Activated CD8-positive, alpha-beta memory T cell treated with anti-CD3 and anti-CD28 coated beads, Interleukin-2, amount 50 U/mL, for 24 hours (primary cell): ENCODE measurements around the gene PLOD1.

Experiments used
- DNase-seq: peaks from one replicate; pipeline ENCODE4 v3.0.0-alpha.2; 2020; ENCODE audit errors: extremely low read depth

Gene PLOD1

DNA sequence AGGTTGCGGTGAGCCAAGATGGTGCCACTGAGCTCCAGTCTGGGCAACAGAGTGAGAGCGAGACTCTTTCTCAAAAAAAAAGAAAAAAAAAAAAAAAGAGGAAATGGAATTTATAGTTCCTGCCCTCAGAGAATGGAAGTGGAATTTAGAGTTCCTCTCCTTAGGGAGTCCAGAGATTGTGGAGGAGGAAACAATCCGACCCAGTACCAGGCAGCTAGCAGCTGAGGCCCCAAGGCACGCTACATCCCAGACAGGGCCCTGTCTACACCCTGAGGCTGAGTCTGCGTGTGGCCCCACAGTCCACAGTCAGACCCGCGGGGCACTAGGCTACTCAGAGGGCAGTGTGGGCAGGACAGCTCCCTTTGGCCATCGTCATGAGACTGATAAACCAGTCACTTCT, 43.8 kb downstream of the PLOD1 start:
- no peak for DNase-seq

DNA sequence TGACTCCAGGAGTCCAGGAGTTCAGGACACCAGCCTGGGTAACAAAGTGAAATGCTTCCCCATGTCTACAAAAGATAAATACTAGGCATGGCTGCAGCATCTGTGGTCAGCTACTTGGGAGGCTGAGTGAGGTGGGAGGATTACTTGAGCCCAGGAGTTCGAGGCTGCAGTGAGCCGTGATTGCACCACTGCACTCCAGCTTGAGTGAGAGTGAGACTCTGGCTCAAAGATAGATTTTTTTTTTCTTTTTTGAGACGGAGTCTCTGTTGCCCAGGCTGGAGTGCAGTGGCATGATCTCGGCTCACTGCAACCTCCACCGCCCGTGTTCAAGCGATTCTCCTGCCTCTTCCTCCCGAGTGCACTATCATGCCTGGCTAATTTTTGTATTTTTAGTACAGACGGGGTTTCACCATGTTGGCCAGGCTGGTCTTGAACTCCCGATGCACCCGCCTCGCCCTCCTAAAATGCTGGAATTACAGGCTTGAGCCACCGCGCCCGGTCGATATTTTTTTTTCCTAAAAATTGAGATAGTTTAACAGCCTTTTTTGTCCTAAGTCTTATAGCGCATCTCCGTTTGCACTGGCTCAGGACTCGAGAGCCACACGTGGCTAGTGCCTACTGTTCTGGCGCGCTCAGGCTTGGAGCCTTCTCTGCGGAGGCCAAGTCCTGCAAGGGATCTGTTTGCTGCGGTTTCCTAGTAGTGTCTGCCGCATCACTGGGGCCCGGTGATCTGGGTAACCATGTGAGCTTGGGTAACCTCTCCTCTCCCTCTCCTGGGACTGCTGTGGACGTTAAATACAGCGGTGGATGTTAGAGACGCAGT, 44.7 kb downstream of the PLOD1 start:
- no peak for DNase-seq

DNA sequence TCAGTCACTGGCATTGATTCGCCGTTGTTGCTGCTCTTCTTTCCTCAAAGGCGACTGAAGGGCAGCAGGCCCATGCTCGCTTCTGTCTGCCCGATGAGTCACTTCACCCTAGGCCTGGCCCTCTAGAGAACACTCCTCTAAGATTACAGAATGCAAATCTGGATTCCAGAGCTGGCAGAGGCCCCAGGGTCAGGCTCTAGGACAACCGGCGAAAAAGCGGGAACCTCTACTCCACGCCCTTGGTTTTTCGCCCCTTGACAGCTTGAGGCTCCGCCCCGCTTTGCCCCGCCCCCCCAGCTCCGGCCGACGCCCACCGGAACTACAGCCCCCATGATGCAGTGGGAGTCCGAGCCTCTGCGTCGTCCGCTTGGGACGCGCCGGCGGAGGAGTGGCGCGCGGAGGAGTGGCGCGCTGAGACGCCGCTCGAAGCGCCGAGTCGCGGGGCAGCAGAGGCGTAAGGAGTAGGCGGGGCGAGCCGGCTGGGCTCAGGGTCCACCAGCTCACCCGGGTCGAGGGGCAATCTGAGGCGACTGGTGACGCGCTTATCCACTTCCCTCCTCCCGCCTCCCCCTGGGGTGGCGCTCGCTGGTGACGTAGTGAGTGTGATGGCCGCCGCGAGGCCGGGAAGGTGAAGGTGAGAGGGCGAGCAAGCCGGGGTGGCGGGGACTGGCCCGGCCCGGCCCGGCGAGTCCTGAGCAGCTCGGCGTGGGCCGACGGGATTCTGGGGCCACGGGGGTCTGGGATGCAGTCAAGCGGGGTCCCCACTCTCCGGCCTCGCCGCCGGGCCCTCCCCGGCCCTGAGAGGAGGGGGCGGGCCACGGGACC, 45.5 kb downstream of the PLOD1 start, which contains the start of gene MFN2:
Gene MFN2, plus strand, starts transcription at position 594 of the 825 bp plus-strand sequence. CDS start 8,725 bp downstream, outside the sequence.
- peak; percentile 82 for DNase-seq

DNA sequence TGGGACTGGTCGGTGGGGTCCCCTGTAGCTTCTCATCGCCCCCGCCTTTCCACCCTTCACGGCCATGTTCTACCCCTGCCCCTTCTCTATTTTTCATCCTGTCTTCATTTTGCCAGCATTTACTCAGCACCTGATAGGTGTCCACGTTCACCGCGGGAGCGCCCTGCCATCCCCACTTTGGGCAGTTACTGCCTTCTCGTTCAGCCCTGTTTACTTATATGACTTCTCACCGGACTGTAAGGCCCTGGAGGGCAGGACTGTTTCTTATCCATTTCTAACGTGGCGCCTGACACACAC, 46.1 kb downstream of the PLOD1 start:
- DNase-seq, result no peak

GRCh38 chr1:11981378-11982009, 47.0 kb downstream of the PLOD1 start:
- DNase-seq, result no peak

DNA sequence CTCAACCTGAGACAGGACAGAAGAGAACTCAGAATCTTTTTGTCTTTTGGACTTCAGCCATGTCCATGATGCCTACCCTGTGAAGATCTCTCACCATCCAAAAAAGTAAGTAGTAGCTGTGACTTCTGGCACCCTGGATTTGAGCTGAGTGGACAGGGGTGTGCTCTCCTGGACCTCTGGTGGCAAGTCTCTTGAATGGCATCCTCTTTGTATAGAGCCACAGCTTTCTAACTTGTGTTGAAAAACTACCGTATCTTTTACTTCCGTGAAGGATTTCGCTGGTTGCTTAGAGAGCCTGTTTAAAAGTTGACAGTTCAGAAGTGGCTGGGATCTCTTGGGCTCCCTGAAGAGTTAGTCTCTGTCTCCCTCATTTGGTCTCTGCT, 47.5 kb downstream of the PLOD1 start:
- DNase-seq, result no peak

DNA sequence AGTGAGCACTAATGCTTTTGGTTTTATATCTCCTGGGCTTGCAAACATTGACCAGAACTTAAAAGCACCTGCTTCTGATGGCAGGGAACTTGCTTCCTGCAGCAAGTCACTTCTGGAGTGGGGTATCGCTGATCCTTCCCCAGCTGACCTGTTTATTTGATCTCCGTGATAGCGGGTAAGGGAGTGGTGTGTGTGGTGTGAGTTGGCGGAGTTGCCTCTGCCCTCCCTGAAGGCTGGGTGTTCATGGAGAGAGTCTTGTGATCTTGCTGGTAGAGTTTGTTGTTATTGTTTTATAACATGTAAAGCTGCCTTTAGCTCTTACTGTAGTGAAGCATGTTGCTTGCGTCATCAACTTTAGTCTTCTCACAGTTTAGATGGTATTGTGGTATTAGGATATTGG, 49.6 kb downstream of the PLOD1 start:
- DNase-seq, result no peak

DNA sequence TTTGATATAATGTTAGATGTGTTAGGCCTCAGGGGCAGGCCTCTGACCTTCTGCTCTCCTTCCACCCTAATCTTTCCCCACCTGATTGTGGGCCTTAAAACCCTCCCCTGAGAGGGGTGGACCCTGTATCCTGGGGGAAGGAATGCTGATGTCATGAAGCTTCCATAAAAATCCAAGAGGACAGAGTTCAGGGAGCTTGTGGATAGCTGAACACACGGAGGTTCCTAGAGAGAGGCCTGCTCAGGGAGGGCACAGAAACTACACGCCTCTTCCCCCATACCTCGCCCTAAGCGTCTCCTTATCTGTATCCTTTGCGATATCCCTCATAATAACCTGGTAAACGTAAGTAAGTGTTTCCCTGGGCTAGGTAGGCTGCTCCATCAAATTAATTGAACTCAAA, 50.1 kb downstream of the PLOD1 start:
- no peak for DNase-seq

- no peak for DNase-seq
Observed at GRCh38 chr1:11985171-11985570, 50.7 kb downstream of the PLOD1 start.

DNA sequence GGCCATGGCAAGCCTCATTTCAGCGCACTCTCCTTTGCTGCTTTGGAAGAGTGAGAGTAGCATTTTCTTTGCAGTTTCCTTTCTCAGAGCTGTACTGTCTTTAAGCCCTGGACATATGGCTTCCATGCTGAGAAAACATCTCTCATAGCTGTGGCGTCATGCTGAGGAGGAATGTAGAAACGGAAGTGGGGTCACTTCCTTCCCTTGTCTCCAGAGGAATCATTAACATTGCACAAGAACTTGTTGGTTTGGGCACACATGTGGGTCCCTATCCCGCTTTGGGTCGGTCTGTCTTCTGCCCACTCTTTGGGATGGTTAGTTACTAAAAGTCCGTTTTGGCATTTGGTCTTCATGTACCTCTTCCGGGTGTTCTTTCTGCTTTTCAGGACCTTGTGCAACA, 51.3 kb downstream of the PLOD1 start:
- no peak for DNase-seq

DNA sequence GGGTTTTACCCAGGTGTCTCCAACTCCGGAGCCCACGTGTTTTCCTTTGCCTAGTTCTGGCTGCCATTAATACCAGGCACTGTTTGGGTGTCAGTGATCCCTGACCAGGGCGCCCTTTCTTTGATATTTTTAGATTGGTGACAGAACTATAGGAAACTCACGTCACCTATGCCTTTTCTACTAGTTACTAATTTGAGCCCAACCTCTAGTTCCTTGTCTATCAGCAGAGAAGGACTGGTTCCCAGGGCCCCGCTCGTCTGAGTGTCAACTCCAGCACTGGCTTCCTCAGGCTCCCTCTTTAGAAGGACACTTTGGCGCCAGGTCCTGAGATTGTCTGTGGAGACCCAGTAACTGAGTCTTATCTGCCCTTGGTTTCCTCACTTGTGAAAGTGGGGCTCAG, 55.2 kb downstream of the PLOD1 start:
- no peak for DNase-seq

DNA sequence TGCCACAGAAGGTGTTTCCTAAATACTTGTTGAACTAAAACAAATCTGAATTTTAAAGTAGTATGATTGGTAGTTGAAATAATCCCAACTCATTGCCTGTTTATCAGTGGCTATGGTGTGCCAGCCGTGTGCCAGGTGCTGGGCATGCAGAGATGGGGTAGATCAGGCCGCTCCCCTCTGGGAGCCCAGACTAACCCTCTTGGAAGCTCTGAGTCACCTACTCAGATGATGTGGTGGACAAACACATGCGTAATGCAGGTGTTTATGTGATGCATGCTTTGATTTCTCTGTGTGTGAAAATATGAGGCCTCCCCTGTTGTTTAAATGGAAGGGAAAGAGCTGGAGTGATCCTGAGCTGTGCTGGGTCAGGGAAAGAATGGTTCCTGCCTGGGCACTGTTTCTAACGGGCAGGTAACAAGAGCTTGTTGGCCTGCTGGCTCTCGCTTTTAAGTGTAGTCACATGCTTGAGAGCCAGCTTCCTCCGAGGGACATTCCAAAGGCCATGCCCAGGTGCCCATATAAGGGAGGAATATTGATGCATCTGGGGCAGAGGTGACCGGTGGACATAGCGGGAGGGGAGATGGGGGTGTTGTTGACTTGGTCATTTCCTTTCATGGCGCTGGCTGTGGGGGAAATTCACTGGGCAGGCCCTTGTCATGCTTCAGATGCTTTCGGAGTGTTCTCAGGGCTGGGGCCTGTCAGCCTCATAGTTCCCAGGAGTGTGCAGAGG, 56.0 kb downstream of the PLOD1 start:
- no peak for DNase-seq

- no peak for DNase-seq
Observed at GRCh38 chr1:11991969-11992676, 57.6 kb downstream of the PLOD1 start.

- DNase-seq, result no peak
Observed at GRCh38 chr1:11997081-11997850, 62.7 kb downstream of the PLOD1 start.

DNA sequence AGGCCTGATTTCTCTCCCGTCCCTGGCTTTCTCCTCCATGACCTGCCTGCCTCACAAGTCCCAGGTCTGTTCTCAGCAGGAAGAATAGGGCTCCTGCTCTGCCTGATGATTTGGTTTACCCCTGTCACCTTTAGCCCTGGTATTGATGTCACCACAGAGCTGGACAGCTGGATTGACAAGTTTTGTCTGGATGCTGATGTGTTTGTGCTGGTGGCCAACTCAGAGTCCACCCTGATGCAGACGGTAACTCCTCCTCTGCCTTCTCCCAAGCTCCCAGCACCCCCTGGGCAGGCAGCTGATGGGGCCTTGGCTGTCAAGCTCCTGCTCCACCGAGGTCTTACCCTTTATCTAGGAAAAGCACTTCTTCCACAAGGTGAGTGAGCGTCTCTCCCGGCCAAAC, 64.1 kb downstream of the PLOD1 start:
- DNase-seq, result no peak

- no peak for DNase-seq
Observed at GRCh38 chr1:11999236-11999635, 64.7 kb downstream of the PLOD1 start.

- DNase-seq, result no peak
Observed at GRCh38 chr1:12001249-12001917, 66.9 kb downstream of the PLOD1 start.

DNA sequence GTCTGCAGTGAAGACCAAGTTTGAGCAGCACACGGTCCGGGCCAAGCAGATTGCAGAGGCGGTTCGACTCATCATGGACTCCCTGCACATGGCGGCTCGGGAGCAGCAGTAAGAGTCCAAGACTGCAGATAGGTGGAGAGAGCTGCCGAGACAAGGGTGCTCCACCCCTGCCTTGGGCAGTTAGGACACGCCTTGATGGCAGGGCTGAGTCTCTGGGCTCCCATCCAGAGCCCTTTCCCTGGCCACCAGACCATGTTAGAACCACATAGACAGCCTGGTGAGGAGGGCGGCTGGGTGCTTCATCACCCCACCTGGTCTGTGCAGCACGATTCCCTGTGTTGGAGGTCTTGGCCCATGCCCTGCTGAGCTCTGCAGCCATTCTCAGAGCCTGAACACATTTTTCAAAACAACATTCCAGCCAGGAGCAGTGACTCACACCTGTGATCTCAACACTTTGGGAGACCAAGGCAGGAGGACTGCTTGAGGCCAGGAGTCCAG, 67.5 kb downstream of the PLOD1 start:
- no peak for DNase-seq

GRCh38 chr1:12003762-12004161, 69.2 kb downstream of the PLOD1 start:
- no peak for DNase-seq
